Liver (tissue), 9 donors: ENCODE measurements around the gene ZNF618. TPM values are rescaled to one million over a fixed set of nuclear protein-coding genes. Genes with fewer than 3 reads are reported as not detected.

ENCODE experiments used
- DNase-seq: peaks from one replicate; pipeline ENCODE4 v3.0.0-alpha.2; 2017; ENCODE audit warnings: low spot score
- H3K27ac ChIP-seq, 2 donors: one replicate each; pipeline ENCODE4 v1.7.0; 2013; ENCODE audit warnings: inconsistent platforms in 2 of 2, low read length in 2 of 2, control low read depth in 1 of 2, low read depth in 1 of 2, mild to moderate bottlenecking in 1 of 2
- H3K27me3 ChIP-seq, 4 donors: one replicate each; pipeline versions ENCODE4 v1.6.1 to v1.7.0; 2013; ENCODE audit warnings: low read length in 3 of 4, inconsistent platforms in 1 of 4, mild to moderate bottlenecking in 1 of 4, moderate library complexity in 1 of 4; ENCODE audit not compliant: control insufficient read depth in 4 of 4, insufficient read depth in 4 of 4
- H3K36me3 ChIP-seq, 4 donors: one replicate each; pipeline versions ENCODE4 v1.6.1 to v1.7.0; 2013; ENCODE audit warnings: low read length in 3 of 4, mild to moderate bottlenecking in 3 of 4, low read depth in 1 of 4, moderate library complexity in 1 of 4; ENCODE audit not compliant: control insufficient read depth in 4 of 4, insufficient read depth in 3 of 4
- H3K4me1 ChIP-seq, 4 donors: one replicate each; pipeline versions ENCODE4 v1.6.1 to v1.7.0; 2013; ENCODE audit warnings: low read length in 3 of 4, mild to moderate bottlenecking in 3 of 4, moderate library complexity in 1 of 4; ENCODE audit not compliant: control insufficient read depth in 4 of 4, insufficient read depth in 4 of 4
- H3K4me3 ChIP-seq, 3 donors: one replicate each; pipeline versions ENCODE4 v1.6.1 to v1.7.0; 2013; ENCODE audit warnings: low read length in 3 of 3, control low read depth in 1 of 3, low read depth in 1 of 3, mild to moderate bottlenecking in 1 of 3
- H3K9ac ChIP-seq, 2 donors: one replicate each; pipeline ENCODE4 v1.7.0; 2013; ENCODE audit warnings: low read length in 2 of 2, mild to moderate bottlenecking in 2 of 2, moderate library complexity in 2 of 2, control low read depth in 1 of 2, low read depth in 1 of 2
- H3K9me3 ChIP-seq, 4 donors: one replicate each; pipeline versions ENCODE4 v1.6.1 to v1.7.0; 2013; ENCODE audit warnings: low read length in 3 of 4; ENCODE audit not compliant: control insufficient read depth in 4 of 4
- ATF3 ChIP-seq: IDR thresholded peaks from 2 replicates; pipeline ENCODE4 v1.6.1; 2016; ENCODE audit warnings: antibody characterized with exemption
- CTCF ChIP-seq: fragments of 150-350 bp; IDR thresholded peaks from 2 replicates; pipeline ENCODE4 v1.5.1; 2017; ENCODE audit warnings: improper control_type of control experiment, low read depth, low read length; ENCODE audit not compliant: missing input control
- EGR1 ChIP-seq, 2 donors: IDR thresholded peaks; 2 replicates each; pipeline ENCODE4 v1.6.1; 2016 to 2018; ENCODE audit warnings: antibody characterized with exemption in 2 of 2, low read depth in 2 of 2
- FOXA2 ChIP-seq: IDR thresholded peaks from 2 replicates; pipeline ENCODE4 v1.6.1; 2016; ENCODE audit warnings: antibody characterized with exemption
- GABPA ChIP-seq, 2 donors: IDR thresholded peaks in 1 of 2; conservative IDR thresholded peaks in 1 of 2; 2 replicates each; pipeline ENCODE4 v1.6.1; 2016; ENCODE audit warnings: antibody characterized with exemption in 2 of 2, mild to moderate bottlenecking in 1 of 2, moderate library complexity in 1 of 2
- HNF4A ChIP-seq, 2 donors: conservative IDR thresholded peaks; 2 replicates each; pipeline ENCODE4 v1.6.1; 2016; ENCODE audit warnings: antibody characterized with exemption in 2 of 2, mild to moderate bottlenecking in 2 of 2
- MAX ChIP-seq: IDR thresholded peaks from 2 replicates; pipeline ENCODE4 v1.6.1; 2016; ENCODE audit warnings: antibody characterized with exemption
- NR2F2 ChIP-seq: IDR thresholded peaks from 2 replicates; pipeline ENCODE4 v1.6.1; 2016; ENCODE audit warnings: antibody characterized with exemption
- RAD21 ChIP-seq, 2 donors: IDR thresholded peaks; 2 replicates each; pipeline ENCODE4 v1.6.1; 2016; ENCODE audit warnings: antibody characterized with exemption in 2 of 2, mild to moderate bottlenecking in 2 of 2
- REST ChIP-seq: IDR thresholded peaks from 2 replicates; pipeline ENCODE4 v1.6.1; 2016; ENCODE audit warnings: antibody characterized with exemption, mild to moderate bottlenecking
- RXRA ChIP-seq, 2 donors: IDR thresholded peaks; 2 replicates each; pipeline ENCODE4 v1.6.1; 2017 to 2018; ENCODE audit warnings: antibody characterized with exemption in 2 of 2, mild to moderate bottlenecking in 1 of 2
- SP1 ChIP-seq: IDR thresholded peaks from 2 replicates; pipeline ENCODE4 v1.6.1; 2018; ENCODE audit warnings: antibody characterized with exemption, mild to moderate bottlenecking
- TAF1 ChIP-seq: conservative IDR thresholded peaks from 2 replicates; pipeline ENCODE4 v1.6.1; 2016; ENCODE audit warnings: antibody characterized with exemption, mild to moderate bottlenecking
- ZBTB33 ChIP-seq: IDR thresholded peaks from 2 replicates; pipeline ENCODE4 v1.6.1; 2016; ENCODE audit warnings: antibody characterized with exemption
- WGBS: extraction: QIAGEN DNeasy Blood & Tissue Kit; methylation state at CpG from one replicate; pipeline ENCODE4 v1.1.7; 2013; 5-methylcytosine and 5-hydroxymethylcytosine counted together
- polyA plus RNA-seq, 2 donors: library from polyadenylated mRNA; stranded (reverse) in 1 of 2; unstranded in 1 of 2; fragments of 200-250 nt in 1 of 2; fragments of >200 nt in 1 of 2; fragmentation: Nextera tagmentation in 1 of 2; extraction: Ambion mirVana in 1 of 2; gene quantifications; one replicate each; pipeline versions ENCODE4 v1.2.1 to v1.2.3, GENCODE V29; 2013 to 2015
- total RNA-seq, 2 donors: library from RNA; depleted of rRNA; stranded (reverse); fragments of >200 nt; gene quantifications; one replicate each; pipeline ENCODE4 v1.2.3, GENCODE V29; 2014
- donor health status: healthy.
- donor health status: healthy.
- donor health status: healthy.
- donor health status: healthy.
- donor health status: healthy.

Gene ZNF618
- total and polyA plus RNA-seq, 4 donors = 2.2 to 6.5 (median 3.7) TPM

- no peak overlapping the region for H3K9ac ChIP-seq
- H3K36me3 ChIP-seq = peaks cover 5 to 25% (median 21%) of the 10 kb centered on the region in 4 donors
- peak; percentile 27 for DNase-seq
- H3K9me3 ChIP-seq = no peaks in the 10 kb centered on the region
- no peaks in the 10 kb centered on the region for H3K27me3 ChIP-seq
- H3K4me3 ChIP-seq = no peak overlapping the region
- no peaks in the 10 kb centered on the region for H3K4me1 ChIP-seq
- WGBS = 90% methylated on average over 11 of the region's 11 CpGs
- H3K27ac ChIP-seq = no peak overlapping the region
- TF ChIP-seq RAD21 (IDR thresholded peaks at IDR 0.05) (no peak), GABPA (IDR thresholded peaks at IDR 0.05 in 1 of 2, conservative IDR thresholded peaks at IDR 0.05 in 1 of 2) (no peak), HNF4A (conservative IDR thresholded peaks at IDR 0.05) (no peak), ATF3 (no peak)
These were observed 174.1 kb downstream of the ZNF618 start for GRCh38 chr9:114050226-114050568.

GRCh38 chr9:114050646-114051045, 174.5 kb downstream of the ZNF618 start:
- Histone ChIP-seq H3K27me3 (no peaks in the 10 kb centered on the region), H3K9ac (no peak overlapping the region), H3K9me3 (no peaks in the 10 kb centered on the region), H3K27ac (no peak overlapping the region), H3K4me3 (no peak overlapping the region), H3K4me1 (no peaks in the 10 kb centered on the region), H3K36me3 (peaks cover 5 to 25% (median 21%) of the 10 kb centered on the region in 4 donors)
- WGBS = 89% methylated on average over 6 of the region's 6 CpGs
- peak; percentile 34 for DNase-seq
- TF ChIP-seq CTCF (no peak), RXRA (IDR thresholded peaks at IDR 0.05) (no peak)

GRCh38 chr9:114051281-114051680, 175.2 kb downstream of the ZNF618 start:
- Histone ChIP-seq H3K27ac (no peak overlapping the region), H3K9me3 (no peaks in the 10 kb centered on the region), H3K4me1 (no peaks in the 10 kb centered on the region), H3K36me3 (peaks cover 5 to 25% (median 19%) of the 10 kb centered on the region in 4 donors), H3K27me3 (no peaks in the 10 kb centered on the region), H3K4me3 (no peak overlapping the region), H3K9ac (no peak overlapping the region)
- WGBS = 97% methylated on average over 15 of the region's 15 CpGs
- DNase-seq = peak; percentile 5
- TF ChIP-seq EGR1 (IDR thresholded peaks at IDR 0.05; ENCODE audit: low read depth in 2 of 2) (no peak), RAD21 (IDR thresholded peaks at IDR 0.05) (no peak), RXRA (IDR thresholded peaks at IDR 0.05) (no peak), ZBTB33 (no peak), HNF4A (conservative IDR thresholded peaks at IDR 0.05) (no peak), FOXA2 (no peak), CTCF (no peak), REST (no peak), SP1 (no peak), NR2F2 (no peak), ATF3 (no peak), TAF1 (no peak), MAX (no peak)
